BLaER1 (cell line): ENCODE measurements around the gene TSPAN12.
"Not testable (repeated sequence)": the region's sequence is repeated elsewhere in the genome, so short reads cannot be mapped to it uniquely, and the experiment has no call there.

Source experiments
- H3K27ac ChIP-seq: shearing (Covaris generic); formaldehyde crosslinking; 2 replicates; pipeline ENCODE4 v1.8.1; 2022
- H3K27me3 ChIP-seq: shearing (Covaris generic); formaldehyde crosslinking; 2 replicates; pipeline ENCODE4 v1.8.1; 2022
- H3K36me3 ChIP-seq: shearing (Covaris generic); formaldehyde crosslinking; 2 replicates; pipeline ENCODE4 v1.8.1; 2022
- H3K4me1 ChIP-seq: shearing (Covaris generic); formaldehyde crosslinking; 2 replicates; pipeline ENCODE4 v1.8.1; 2022
- H3K4me2 ChIP-seq: shearing (Covaris generic); formaldehyde crosslinking; 2 replicates; pipeline ENCODE4 v1.8.1; 2022
- H3K4me3 ChIP-seq: shearing (Covaris generic); formaldehyde crosslinking; 2 replicates; pipeline ENCODE4 v1.8.1; 2022
- H3K9ac ChIP-seq: shearing (Covaris generic); formaldehyde crosslinking; 2 replicates; pipeline ENCODE4 v1.8.1; 2022
- H3K9me3 ChIP-seq: shearing (Covaris generic); formaldehyde crosslinking; 2 replicates; pipeline ENCODE4 v1.8.1; 2022
- H4K20me1 ChIP-seq: shearing (Covaris generic); formaldehyde crosslinking; 2 replicates; pipeline ENCODE4 v1.8.1; 2022
- Cebpa-rat ChIP-seq: shearing (Covaris generic); IDR thresholded peaks from 2 replicates; pipeline ENCODE4 v1.8.1; 2022

TSPAN12 gene

GRCh38 chr7:120793213-120793936 lies 64.6 kb downstream of the TSPAN12 start:
- Histone ChIP-seq H3K9ac (no peak overlapping the region), H4K20me1 (no peaks in the 10 kb centered on the region), H3K4me3 (no peak overlapping the region), H3K27ac (no peak overlapping the region), H3K27me3 (no peaks in the 10 kb centered on the region), H3K4me1 (no peaks in the 10 kb centered on the region), H3K36me3 (no peaks in the 10 kb centered on the region), H3K9me3 (0 out of 2 replicates have a peak, but pooled peaks cover 6% of the 10 kb centered on the region), H3K4me2 (no peak overlapping the region)
- no peak for TF ChIP-seq Cebpa-rat

GRCh38 chr7:120792861-120793130 lies 65.1 kb downstream of the TSPAN12 start:
- no peak for TF ChIP-seq Cebpa-rat
- no peak overlapping the region for H3K4me3 ChIP-seq

DNA sequence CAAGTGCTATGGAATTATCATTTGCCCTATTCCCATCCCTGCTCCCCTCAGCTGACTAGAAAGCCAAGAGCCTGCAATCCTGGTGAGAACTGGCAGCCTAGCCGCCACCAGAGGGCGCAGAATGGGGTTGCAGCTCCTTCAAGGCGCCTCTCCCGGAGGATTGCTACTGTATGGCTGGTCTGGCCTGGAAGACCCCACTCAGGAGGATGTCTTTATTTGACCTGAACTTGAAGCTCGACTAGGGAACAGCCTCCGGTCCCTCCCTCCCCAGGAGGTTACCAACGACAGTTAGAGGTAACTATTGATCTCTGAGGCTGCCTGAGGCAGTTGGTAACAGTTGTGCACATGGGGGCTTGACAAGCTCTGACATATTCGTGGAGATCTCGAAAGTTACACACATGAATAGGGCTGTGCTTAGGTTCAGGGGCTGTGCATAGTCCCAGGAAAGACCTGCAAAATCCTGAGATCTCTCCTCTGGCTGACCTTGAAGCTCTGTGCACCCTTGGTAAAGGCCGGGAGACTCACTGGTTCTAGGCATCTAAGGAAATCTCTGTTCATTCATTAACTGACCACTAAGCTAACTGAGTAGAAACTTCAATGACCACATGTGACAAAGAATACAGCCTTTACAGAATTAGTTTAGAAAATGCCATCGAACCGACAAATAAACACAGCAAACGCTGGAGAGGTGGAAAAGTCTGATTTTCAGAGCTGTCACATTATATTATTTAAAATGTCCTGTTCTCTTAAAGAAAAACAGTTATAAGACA lies 65.7 kb downstream of the TSPAN12 start:
- no peak overlapping the region for H3K27ac ChIP-seq
- H4K20me1 ChIP-seq: no peaks in the 10 kb centered on the region
- no peaks in the 10 kb centered on the region for H3K36me3 ChIP-seq
- no peaks in the 10 kb centered on the region for H3K27me3 ChIP-seq
- H3K4me3 ChIP-seq: no peak overlapping the region
- H3K9ac ChIP-seq: no peak overlapping the region
- no peak for TF ChIP-seq Cebpa-rat
- 0 out of 2 replicates have a peak, but pooled peaks cover 4% of the 10 kb centered on the region for H3K9me3 ChIP-seq
- H3K4me1 ChIP-seq: no peaks in the 10 kb centered on the region
- no peak overlapping the region for H3K4me2 ChIP-seq

More at GRCh38 chr7:120792861-120793130, 65.1 kb downstream of the TSPAN12 start:
- no peaks in the 10 kb centered on the region for H3K27me3 ChIP-seq
- 0 out of 2 replicates have a peak, but pooled peaks cover 6% of the 10 kb centered on the region for H3K9me3 ChIP-seq
- H4K20me1 ChIP-seq: no peaks in the 10 kb centered on the region
- no peak overlapping the region for H3K9ac ChIP-seq
- no peak overlapping the region for H3K27ac ChIP-seq
- H3K4me1 ChIP-seq: no peaks in the 10 kb centered on the region
- H3K36me3 ChIP-seq: no peaks in the 10 kb centered on the region
- no peak overlapping the region for H3K4me2 ChIP-seq

DNA sequence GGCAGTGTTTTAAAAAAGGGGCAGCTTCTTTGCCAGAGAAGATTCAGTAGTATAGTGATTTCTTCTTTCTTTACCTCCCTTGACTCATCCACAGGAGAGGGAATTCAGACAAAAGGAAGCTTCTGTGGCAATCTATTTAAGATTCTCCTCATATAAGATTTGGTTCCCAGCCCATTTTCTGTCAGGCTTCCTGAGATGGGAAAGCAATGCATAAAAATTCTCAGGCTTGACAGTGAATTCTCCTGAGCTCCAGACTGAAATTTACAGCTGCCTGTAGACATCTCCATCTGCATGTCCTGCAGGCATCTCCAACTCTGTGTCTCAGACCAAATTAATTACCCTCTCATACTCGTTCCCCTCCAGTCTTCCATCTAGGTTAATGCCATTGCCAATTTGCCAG lies 72.8 kb downstream of the TSPAN12 start:
- no peak overlapping the region for H3K27ac ChIP-seq
- H3K4me3 ChIP-seq: no peak overlapping the region
- TF ChIP-seq Cebpa-rat: no peak
- H3K9me3 ChIP-seq: no peaks in the 10 kb centered on the region
- no peaks in the 10 kb centered on the region for H3K4me1 ChIP-seq
- no peaks in the 10 kb centered on the region for H3K36me3 ChIP-seq
- no peak overlapping the region for H3K9ac ChIP-seq
- H4K20me1 ChIP-seq: no peaks in the 10 kb centered on the region
- no peaks in the 10 kb centered on the region for H3K27me3 ChIP-seq
- H3K4me2 ChIP-seq: no peak overlapping the region

- Histone ChIP-seq H3K36me3 (no peaks in the 10 kb centered on the region), H3K4me3 (no peak overlapping the region), H4K20me1 (no peaks in the 10 kb centered on the region), H3K9me3 (no peaks in the 10 kb centered on the region), H3K27me3 (no peaks in the 10 kb centered on the region), H3K9ac (no peak overlapping the region), H3K4me2 (no peak overlapping the region), H3K4me1 (no peaks in the 10 kb centered on the region), H3K27ac (no peak overlapping the region)
- TF ChIP-seq Cebpa-rat: no peak
These were observed 74.2 kb downstream of the TSPAN12 start for GRCh38 chr7:120783721-120784120.

GRCh38 chr7:120783273-120783672 lies 74.7 kb downstream of the TSPAN12 start:
- Histone ChIP-seq H3K4me2 (no peak overlapping the region), H3K4me3 (no peak overlapping the region), H3K9me3 (no peaks in the 10 kb centered on the region), H3K9ac (no peak overlapping the region), H3K36me3 (no peaks in the 10 kb centered on the region), H4K20me1 (no peaks in the 10 kb centered on the region), H3K4me1 (no peaks in the 10 kb centered on the region), H3K27ac (no peak overlapping the region), H3K27me3 (no peaks in the 10 kb centered on the region)
- TF ChIP-seq Cebpa-rat: no peak

GRCh38 chr7:120781924-120782323 lies 76.0 kb downstream of the TSPAN12 start:
- H3K4me1 ChIP-seq, H3K4me3 ChIP-seq, H3K27ac ChIP-seq, H3K4me2 ChIP-seq, H3K27me3 ChIP-seq, H4K20me1 ChIP-seq, H3K36me3 ChIP-seq, H3K9ac ChIP-seq, H3K9me3 ChIP-seq: not testable (repeated sequence)

GRCh38 chr7:120780938-120781337 lies 77.0 kb downstream of the TSPAN12 start:
- no peaks in the 10 kb centered on the region for H3K4me1 ChIP-seq
- H3K27ac ChIP-seq: no peak overlapping the region
- H3K4me3 ChIP-seq: no peak overlapping the region
- no peaks in the 10 kb centered on the region for H3K36me3 ChIP-seq
- no peak overlapping the region for H3K4me2 ChIP-seq
- H3K27me3 ChIP-seq: no peaks in the 10 kb centered on the region
- H4K20me1 ChIP-seq: no peaks in the 10 kb centered on the region
- no peaks in the 10 kb centered on the region for H3K9me3 ChIP-seq
- H3K9ac ChIP-seq: no peak overlapping the region
- no peak for TF ChIP-seq Cebpa-rat

DNA sequence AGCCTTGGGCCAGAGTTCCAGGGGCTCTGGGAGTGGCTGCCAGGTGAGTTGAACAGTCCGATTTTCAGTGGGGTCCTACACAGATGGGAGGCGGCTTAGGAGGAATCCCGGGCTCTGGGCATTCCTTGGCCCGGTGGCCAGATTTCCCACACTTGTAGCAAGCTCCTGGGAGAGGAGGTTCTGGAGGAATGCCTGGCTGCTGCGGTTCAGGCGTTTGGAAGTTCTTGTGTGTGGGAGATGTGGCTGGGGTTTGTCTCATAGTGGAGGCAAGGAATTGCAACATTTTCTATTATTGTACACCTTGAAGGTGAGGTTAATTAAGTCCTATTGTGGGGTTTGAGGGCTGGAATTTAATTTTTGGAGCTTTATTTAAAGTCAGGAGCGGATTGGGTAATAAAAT lies 77.5 kb downstream of the TSPAN12 start:
- H3K4me1 ChIP-seq: not testable (repeated sequence)

DNA sequence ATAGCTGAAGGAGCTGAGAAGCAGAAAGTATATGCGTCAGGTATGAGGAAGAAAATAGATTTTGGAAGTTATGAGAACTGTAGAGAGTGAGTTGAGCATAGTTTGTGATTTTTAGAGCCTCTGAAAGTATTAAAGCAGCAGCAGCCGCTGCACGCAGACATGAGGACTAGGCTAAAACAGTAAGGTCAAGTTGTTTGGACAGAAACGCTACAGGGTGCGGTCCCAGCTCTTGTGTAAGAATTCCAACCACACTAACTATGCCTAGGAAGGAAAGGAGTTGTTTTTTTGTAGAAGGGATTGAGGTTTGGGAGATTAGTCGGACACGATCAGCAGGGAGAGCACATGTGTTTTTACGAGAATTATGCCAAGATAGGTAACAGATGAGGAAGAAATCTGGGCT lies 78.9 kb downstream of the TSPAN12 start:
- not testable (repeated sequence) for H3K27ac ChIP-seq, H3K9ac ChIP-seq, H3K4me1 ChIP-seq, H4K20me1 ChIP-seq, H3K4me2 ChIP-seq, H3K27me3 ChIP-seq, H3K9me3 ChIP-seq, H3K36me3 ChIP-seq, H3K4me3 ChIP-seq

More for the DNA sequence above, 77.5 kb downstream of the TSPAN12 start:
- H3K9ac ChIP-seq, H3K36me3 ChIP-seq, H3K4me3 ChIP-seq, H3K27me3 ChIP-seq, H3K9me3 ChIP-seq, H3K27ac ChIP-seq, H4K20me1 ChIP-seq, H3K4me2 ChIP-seq: not testable (repeated sequence)
